HTERT RPE-1 (cell line): ENCODE measurements around the gene THSD7B.

Experiments used
- in situ Hi-C: fragments of 300-500 bp; cut with MboI; formaldehyde crosslinking; loops from 4 replicates; pipeline ENCODE4 v1.14.3; 2020; ENCODE audit warnings: low sequenced_read_pairs

Gene THSD7B

DNA sequence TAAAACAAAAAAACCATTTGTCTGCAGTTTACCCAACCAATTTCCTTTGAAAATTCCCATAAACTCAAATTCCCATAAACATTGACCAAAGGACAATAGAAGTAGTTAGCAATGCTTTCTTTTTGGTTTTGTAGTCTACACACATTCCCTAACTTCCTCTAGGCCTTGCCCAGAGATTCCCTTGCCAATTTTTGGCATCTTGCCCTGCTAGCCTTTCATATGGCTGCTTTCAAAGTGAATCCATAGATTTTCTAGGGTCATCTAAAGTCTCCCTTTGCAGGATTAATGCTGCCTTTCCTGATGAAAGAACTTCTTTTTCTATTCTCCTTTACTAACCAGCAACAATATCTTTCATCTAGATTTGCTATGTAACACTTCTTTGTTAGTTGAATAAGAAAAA is 33.4 kb downstream of the THSD7B start:
- in situ Hi-C loops, result no loop called here

DNA sequence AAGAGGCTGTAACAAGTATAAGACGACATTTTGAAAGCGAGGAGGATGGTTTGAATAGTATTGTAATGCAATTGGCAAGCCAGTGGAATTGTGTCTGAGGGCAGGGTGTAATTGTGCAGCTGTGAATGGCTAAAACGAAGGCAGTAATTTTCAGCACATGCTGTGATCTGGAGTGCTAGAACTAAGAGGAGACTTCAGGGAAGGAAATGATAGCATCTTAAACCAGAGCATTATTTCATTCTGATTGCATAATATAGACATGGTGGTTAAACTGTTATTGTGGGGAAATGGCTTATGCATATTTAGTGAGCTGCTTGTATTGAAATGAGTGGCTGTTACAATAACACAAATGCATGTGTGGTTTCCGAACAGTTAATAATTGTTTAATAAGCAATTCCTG is 36.3 kb downstream of the THSD7B start:
- in situ Hi-C loops, result no loop called here

DNA sequence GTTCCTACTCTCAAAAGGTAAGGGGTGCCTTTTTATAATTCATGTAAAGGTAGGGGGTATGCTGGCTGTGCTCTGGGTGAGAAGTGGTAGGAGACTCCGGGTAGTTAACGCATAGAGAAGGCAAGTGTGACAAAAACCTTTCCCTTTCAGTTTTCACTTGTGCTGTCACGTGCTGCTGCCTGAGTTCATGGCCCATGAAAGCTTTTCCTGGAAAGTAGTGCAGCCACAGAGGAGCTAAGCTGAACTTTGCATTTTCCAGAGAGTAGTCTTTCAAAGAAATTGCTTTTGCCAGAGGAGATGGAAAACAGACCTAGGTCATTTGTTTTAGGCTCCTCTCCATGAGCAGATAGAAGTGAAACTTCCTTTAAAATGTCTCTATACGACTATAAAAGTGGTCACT is 44.7 kb downstream of the THSD7B start:
- in situ Hi-C loops, result no loop called here

DNA sequence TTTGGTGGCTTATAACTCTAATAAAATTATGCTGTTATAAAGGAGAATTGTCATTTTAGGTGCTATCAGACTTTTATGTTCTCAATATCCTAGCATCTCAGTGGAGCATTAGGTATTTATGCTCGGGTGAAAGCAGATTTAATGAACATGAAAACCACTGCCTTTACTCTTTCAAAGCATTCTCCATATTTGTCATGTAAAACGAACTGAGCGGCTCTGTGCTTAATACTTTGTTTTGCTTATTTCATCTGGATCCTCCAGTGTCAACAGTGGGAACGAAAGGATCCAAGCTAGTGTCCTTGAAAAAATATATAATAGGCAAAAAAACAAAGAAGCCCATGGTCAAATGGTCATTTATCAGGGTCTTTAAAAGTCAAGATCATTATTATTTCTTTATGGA is 53.5 kb downstream of the THSD7B start:
- in situ Hi-C loops, result no loop called here

DNA sequence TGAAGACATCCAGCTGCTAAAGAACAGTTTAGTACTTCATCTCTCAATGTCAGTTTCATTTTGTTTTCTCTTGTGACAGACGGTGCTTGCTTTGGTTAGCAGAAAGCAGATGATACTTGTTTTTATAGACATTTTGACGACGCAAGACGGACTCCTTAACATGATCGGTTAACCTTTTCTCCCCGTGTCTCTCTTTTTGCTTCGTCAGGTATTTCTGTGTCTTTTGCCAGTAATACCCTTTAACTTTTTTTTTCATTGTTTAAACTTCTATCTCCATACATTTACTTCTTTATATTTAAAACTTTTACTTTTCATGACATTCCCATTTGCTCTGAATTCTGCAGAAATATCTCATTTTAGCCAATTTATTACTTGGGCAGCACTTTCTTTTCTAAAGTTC is 57.9 kb downstream of the THSD7B start:
- in situ Hi-C loops, result no loop called here

DNA sequence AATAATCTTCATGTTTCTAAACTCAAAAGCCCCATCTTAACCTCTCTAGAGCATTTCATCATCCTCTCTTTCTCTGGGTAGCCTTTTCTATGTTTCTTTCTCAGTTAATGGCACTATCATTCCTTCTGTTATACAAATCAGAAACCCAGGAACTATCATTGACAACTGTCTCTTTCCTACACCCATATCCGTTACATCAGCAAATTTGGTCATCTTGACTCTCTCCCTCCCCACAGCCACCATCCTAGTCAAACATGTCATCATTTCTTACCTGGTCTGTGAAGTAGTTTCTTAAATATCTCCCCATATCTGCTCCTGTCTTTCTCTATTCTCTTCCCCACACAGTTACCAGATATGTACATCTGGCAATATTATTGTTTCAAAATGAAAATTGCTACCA is 62.8 kb downstream of the THSD7B start:
- in situ Hi-C loops, result no loop called here

DNA sequence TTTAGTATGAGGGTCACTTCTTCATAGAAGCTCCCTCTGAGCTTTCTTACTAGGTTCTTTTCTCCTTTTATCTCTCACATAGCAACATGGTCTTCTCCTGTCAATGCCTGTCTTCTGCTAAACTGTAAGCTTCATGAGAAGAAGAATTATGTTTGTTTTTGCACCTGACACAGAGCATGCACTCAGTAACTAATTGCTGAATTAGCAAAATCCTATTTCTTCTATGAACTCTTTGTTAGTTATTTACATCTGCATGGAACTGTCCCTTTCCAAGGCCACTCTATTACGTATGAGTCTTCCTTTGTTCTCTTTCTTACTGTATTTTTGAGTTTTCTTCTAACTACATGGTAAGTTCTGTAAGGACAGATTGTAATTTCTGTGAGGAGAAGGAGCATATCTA is 63.4 kb downstream of the THSD7B start:
- in situ Hi-C loops, result no loop called here

DNA sequence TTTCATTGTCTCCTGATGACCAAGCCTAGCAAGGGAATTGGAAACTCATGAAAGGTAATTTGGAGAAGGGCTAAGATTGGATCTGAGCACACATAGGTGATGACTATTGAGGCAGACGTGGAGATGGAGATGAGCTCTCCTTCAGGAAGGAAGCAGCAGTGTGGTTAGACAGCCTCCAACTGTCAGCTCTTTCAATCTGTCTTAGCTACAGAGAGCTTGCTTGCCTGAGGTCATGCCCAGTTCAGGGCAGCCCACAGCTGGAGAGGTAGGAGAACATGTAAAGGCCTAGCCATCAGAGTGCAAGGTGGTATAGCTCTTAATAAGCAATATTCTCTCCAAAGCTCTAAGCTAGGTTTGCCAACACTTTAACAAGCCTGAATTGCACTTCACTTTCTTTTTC is 79.2 kb downstream of the THSD7B start:
- in situ Hi-C loops, result no loop called here

DNA sequence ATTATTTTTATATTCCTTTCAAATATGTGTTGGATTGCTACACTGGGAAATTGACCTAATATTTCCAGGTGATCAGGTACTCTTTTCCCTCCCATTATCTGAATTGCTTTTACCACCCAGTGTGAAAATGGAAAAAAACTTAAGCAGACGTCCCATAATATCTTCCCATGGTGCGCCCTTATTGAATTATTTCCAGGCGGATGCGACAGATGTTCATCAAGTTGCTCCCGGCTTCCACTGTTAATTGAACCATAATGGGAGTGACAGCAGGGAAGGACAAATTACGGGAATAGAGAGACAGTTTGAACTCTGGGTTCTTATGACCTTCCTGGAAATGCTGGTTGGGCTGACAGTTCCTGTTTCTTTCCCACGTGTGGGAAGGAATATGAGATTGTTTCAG is 93.3 kb downstream of the THSD7B start:
- in situ Hi-C loops, result no loop called here

DNA sequence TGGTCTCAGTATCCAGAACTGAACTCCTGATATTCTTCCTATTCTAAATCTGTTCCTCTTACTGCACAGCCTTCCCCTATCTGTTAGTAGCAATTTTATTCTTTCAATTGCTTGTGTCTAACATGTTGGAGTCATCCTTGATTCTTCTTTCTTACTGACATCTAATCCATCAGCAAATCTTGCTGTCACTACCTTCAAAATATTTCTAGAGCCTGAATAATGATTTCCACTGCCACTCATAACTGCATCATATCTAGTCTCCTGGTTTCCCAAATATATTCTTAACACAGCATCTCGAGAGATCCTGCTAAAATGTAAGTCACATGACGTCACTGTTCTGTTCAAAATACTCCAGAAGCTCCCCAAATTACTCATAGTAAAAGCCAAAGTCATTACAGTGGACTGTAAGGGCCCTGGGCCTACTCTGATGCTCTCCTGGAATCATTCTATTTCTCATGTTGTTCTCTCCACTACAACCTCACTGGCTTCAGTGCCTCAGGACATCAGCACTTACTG is 95.2 kb downstream of the THSD7B start:
- in situ Hi-C loops, result no loop called here

DNA sequence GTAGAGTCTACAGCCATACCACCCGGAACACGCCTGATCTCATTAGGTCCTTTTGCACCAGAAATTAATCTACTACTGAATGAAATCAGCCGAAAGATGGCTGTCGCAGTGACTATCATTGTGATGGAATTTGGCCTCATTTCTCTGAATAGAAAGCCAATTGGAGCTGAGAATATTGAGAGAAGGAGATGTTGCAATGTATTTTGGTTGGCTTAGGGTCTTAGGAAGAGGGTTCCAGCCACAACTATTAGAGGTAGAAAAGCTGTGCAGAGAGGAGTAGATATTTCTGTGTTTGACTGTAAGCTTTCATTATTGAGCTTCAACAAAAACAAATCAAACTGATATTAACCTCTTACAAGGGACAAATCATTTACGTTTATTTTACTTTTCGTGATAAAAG is 98.1 kb downstream of the THSD7B start:
- in situ Hi-C loops, result no loop called here

DNA sequence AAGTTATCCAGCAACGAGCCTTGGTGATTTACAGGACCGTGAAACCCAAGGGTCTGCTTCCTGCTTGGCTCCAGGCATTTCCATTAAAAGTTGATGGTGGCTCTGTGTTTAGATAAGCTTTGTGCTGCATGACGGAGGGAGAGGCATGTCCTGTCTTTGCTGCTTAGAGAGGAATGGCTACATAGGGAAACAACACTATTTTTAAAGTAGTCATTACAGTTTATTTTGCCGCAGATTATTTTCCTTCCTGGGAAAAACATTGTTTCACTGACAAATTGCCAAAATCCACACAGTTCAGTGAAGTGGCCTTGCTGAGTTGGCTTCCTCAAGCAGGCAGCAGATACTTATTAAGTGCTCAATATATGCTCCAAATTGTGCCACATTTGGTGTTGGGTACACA is 98.5 kb downstream of the THSD7B start:
- in situ Hi-C loops, result no loop called here

DNA sequence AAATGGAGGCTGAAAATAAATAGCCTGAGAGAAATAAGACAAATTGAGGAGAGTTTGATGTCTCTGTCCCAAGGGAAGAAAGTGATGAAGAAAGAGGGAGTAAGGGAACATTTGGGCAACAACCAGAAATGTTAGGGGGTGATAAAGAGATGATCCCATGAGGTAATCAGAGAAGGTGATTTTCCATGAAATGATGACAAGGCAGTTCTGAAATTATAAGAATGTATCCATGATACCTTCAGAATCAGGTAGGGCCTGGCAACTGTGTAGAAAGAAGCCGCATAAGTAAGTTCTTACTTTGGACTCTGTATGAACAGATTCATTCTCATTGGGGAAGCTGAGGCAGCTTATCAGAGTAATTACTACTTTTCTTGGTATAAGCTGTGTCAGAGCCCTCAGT is 106.1 kb downstream of the THSD7B start:
- in situ Hi-C loops, result no loop called here

DNA sequence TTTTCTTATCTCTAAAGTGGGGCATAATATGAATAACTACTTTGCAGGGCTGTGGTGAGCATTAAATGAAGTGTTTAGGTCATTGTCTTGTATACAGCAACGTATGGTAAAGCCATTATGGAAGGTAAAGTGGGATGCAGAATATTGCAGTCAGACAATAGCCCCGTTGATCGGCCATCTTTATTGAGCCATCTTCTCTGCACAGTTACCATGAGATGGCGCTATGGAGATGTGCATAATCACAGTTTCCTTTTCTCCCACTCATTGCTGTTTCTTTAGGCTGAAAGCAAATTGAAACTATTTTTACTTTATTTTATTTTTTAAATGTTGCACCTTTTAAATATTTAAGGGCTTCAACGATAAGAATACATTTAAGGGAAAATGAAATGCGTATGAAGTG is 108.9 kb downstream of the THSD7B start:
- in situ Hi-C loops, result no loop called here

DNA sequence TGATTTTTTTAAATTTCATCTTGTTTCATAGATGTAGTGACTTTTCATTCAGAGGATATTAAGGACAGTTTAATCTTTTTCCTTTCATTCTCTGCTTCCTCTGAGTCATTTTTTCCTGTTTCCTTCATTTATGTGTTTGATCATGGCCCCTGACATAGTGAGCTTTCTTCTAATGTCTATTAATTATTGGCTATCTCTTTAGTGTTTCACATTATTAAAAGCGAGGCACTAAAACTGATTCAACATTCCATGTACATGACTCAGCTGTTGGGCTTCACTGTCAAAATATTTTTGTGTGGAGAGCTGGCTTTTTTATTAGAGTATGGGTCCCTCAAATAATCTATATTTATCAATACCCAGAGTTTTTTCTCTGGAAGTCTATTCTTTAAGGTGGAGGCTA is 125.8 kb downstream of the THSD7B start:
- in situ Hi-C loops, result no loop called here

DNA sequence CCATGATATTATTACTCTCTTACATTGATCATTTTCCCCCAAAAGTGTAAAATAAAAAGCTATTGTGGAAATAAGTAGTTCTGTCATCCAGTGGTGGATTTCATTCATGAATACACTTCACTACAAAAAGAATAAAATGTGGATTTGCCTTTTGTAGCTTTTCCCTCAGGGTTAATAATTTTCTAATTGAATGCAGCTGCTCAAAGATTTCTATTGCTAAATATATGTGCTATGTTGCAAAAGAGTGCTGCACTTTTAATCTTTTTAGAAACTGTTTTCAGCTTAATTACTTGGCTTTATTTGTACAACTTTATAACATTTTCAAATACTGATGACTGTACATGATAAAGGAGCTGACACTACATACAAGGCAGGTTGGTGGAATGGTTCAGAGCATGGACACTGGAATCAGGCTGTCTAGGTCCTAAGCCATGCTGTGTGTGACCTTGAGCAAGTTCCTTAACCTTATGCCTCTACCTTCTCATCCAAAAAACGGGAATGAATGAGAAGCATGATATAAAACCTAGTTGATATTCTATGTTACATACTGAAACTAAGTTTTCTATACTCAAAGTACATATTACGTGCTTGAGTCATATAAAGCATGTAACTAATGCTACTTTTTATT is 128.8 kb downstream of the THSD7B start:
- in situ Hi-C loops, result no loop called here

DNA sequence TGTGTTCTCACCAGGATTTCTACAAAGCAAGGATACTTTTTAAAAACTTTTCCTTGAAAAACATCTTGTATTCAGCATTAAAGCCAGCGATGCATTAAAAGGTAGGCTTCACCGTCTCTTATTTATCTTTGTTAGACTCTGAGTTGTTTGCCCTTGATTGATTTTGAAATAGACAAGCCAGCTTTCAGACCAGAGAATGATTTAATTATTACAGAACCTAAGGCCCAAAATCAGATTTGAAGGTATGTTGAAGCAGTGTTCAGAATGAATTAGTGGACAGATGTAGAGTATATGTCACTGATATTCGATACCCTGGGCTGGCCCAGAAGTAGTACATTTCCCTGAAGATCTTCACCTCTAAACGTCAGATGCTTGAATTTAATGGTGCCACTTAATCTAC is 136.4 kb downstream of the THSD7B start:
- in situ Hi-C loops, result no loop called here

DNA sequence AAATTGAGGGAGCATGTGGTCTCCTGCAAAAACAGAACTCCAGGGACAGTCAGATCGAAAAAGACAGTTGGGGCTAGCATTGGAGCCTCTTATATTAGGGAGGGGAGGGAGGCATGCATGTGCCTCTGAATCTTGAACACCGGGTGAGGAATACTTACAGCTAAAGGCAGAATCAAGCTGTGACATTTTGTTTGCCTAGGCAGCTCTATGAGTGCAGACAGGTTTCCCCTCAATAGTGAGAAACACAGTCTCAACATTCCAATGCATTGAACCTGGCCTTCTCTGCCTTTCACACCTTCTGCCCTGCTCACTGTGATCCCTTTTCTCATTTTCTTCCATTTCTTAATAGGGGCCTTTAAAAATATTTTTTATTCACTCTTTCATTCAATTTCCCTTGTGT is 140.4 kb downstream of the THSD7B start:
- in situ Hi-C loops, result no loop called here

DNA sequence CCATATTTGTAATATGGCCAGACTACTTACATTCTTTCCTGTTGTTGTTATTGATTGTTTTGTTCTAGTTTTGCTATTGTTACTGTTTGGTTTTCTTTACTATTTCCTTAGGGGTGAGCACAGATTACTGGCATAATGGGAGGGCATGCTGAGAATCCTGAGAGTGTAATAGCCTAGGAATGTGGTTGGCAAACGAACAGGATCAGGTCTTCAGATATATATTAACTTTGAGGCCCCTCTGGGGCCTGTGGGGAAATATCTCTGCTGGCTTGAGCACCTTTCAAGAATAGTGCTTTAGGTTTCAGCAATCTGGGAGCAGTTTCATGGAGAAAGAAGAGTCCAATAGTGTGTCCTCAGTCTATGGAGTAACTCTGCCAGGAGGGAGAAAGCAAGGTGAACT is 144.4 kb downstream of the THSD7B start:
- in situ Hi-C loops, result no loop called here

DNA sequence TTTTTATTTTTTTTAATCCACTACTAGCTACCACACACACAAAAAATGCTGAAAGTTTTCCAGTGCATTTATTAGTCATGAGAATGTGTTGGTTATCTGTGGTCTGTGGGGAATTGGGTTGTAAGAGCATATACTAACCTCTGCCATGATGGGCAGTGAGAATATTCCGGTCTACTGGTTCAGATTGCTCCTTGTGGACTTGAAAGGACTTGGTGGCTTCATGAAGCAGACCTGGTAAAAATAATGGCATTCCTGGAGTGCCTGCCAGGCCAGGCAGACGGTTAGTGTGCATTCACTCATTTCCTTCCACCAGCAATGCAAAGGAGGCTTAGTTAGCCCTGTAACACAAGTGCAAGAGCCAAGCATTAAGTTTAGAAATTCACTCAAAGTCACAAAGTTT is 150.8 kb downstream of the THSD7B start:
- in situ Hi-C loops, result no loop called here

DNA sequence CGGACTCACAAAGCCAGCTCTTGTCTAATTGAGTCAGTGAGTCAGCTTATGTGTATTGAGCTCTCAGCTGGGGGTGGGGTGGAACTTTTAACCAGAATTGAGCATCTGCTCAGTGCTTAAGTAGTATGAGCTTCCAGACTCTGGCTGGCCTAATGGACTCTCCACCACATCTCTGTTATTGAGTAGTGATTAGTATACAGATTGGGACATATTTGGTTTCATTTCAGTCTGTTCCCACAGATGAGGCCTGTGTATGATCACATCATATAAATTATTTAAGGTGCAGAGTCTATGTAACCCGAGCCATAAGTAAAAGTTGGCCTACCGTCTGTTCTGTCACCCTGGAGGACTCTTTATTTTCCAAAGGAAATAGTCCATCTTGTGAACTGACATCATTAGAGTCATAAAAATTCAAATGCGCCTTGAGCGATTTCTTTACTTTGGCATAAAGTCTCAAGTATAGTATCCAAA is 152.1 kb downstream of the THSD7B start:
- in situ Hi-C loops, result no loop called here

DNA sequence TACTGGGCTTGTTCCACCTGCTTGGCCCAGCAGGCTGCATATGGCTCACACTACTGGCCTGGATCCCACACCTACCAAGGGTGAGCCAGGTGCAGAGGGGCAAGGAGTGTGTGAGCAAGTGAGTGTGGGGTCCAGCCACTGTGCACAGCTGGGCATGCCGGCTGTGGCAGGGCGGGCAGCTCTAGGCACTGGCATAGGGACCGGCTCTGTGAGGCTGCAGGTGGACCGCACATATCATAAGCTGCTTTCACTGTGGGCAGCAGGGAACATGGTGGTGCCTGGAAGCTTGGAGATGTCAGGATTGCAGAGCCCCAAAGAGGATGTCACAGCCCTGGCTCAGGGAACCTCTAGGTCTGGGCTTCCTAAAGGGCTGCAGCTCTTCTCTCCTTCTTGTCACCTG is 154.3 kb downstream of the THSD7B start:
- in situ Hi-C loops, result no loop called here

DNA sequence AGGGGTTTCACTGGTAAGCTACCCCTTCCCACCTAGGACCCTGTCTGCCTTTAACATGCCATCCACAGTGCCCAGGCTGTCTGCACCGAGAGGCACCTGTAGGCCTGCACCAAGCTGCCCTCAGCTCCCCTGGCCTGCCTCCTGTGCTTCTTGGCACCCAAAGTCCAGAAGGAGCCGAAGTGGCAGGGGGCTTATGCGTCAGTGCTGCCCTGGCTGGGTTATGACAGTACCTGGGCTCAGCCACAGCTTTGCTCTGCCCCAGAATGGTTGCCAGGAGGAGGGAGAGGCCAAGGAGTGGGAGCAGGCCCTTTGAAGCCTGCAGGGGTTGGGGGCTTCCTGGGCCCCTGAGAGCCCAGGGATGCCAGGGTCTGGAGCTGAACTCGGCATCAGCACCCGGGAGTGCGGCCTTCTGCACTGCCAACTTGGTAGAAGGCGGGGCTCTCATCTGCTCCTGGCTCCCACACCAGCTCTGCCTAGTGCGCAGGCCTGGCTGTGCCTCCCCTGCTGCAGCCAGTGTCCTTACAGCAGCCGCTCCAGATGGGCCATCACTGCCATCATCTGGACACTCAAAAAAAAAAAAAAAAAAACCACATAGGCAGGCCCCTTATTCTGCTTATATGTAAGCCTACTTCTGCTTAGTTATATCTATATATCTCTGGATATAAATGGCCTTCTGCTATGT is 155.4 kb downstream of the THSD7B start:
- in situ Hi-C loops, result no loop called here
